D721Med (cell line): ENCODE measurements around the gene FAM219B.

Experiments
- DNase-seq: peaks from one replicate; pipeline ENCODE4 v3.0.0; 2011; ENCODE audit warnings: low spot score; ENCODE audit not compliant: insufficient read length
- FAIRE-seq: peaks from 2 replicates; lab custom pipeline; 2011; peaks lifted over from hg19 to GRCh38; lab: Jason Lieb, UNC
- TF ChIP-seq, protein P1 (sequence below): IDR thresholded peaks from 2 replicates; pipeline ENCODE4 v1.5.1; 2012; ENCODE audit warnings: mild to moderate bottlenecking, control low read depth; ENCODE audit not compliant: insufficient read depth; ENCODE audit errors: missing control alignments

Gene FAM219B

DNA sequence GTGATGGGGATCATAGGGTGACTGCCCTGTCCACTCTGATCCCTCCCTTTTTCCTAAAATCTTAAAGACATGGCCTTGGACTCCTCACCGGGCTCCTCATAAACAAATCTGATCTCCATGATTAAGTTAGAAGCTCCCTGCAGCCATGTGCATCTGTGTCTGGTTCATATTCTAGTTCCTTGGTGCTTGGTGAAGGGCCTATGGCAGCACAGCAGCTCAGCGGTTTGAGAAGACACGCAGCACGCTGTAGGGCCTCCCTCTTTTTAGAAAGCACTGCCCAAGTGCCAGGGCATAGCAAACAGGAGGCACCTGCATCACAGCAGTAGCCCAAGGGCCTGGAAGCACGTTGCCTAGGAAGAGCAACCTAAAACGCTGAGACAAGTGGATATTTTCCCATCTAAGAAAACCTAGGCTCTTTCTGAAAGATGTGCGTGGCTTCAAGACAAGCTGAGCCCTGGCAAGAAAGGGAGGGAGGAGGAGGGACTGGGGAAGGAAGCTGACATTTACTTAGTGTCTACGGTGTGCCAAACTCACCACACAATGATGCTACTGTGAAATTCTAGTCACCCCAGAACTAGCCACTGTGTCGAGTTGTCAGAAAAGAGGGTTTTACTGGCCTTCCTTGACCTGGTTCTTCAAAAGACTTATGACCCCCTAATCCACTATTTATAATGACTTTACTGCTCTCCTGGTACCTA lies 48.8 kb downstream of the FAM219B start:
- TF ChIP-seq, protein P1, sequence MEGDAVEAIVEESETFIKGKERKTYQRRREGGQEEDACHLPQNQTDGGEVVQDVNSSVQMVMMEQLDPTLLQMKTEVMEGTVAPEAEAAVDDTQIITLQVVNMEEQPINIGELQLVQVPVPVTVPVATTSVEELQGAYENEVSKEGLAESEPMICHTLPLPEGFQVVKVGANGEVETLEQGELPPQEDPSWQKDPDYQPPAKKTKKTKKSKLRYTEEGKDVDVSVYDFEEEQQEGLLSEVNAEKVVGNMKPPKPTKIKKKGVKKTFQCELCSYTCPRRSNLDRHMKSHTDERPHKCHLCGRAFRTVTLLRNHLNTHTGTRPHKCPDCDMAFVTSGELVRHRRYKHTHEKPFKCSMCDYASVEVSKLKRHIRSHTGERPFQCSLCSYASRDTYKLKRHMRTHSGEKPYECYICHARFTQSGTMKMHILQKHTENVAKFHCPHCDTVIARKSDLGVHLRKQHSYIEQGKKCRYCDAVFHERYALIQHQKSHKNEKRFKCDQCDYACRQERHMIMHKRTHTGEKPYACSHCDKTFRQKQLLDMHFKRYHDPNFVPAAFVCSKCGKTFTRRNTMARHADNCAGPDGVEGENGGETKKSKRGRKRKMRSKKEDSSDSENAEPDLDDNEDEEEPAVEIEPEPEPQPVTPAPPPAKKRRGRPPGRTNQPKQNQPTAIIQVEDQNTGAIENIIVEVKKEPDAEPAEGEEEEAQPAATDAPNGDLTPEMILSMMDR, result no peak
- DNase-seq (no peak), FAIRE-seq (no peak)

DNA sequence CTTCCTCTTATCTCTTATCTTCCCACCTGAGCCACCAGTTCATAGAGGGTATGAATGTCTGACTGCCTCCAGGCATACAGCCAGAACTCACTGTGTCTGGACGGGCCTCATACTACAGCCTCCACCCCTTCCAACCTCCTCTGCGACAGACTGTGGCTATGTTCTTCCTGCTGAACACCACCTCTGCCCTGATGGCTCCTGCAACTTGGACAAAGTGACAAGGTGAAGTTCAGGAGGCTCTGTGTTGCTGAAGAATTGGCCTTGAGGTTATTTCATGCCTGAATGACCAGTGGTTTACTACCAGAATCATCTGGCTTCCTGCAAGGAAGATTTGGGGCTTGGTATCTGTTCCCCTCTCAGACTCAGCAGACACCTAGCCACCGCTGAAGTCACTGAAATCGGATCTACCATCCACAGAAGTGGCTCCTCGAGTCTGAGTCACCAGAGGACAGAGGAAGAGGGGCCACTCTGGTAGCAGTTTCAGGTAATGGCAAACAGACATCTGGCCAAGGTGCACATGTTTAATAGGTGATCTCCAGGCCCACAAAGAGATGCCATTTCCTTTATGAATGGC lies 49.5 kb downstream of the FAM219B start:
- TF ChIP-seq, protein P1, result no peak
- FAIRE-seq (no peak), DNase-seq (no peak)

DNA sequence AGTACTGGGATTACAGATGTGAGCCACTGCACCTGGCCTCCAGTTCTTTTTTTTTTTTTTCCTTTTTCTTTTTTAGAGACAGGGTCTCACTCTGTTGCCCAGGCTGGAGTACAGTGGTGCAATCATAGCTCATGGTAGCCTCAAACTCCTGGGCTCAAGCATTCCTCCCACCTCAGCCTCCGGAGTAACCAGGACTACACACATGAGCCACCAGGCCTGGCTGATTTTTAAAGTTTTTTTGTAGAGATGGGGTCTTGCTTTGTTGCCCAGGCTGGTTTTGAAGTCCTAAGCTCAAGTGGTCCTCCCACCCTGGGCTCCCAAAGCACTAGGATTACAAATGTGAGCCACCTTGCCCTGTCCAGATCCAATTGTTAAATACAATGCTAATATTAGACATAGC lies 50.1 kb downstream of the FAM219B start:
- TF ChIP-seq, protein P1, result no peak
- no peak for FAIRE-seq
- DNase-seq, result no peak

DNA sequence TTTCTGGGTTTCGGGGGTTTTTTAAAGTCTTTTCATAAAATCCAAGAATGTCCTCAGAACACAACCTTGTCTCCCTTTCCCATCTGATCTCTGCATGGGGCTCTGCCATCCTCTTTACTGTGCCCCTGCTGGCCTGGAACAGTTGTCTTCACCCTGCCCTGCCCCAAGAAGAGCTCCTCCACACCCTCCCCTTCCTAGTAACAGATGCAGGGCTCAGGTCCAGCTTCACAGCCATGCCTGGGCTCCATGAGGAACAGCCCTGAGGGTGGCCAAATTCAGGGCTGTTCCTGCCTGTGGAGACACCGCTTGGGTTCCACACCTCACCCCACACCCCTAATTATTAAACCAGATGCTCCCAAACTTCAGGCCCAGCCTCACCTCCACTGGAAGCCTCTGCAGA lies 50.8 kb downstream of the FAM219B start:
- DNase-seq, result no peak
- no peak for FAIRE-seq
- TF ChIP-seq, protein P1, result no peak

DNA sequence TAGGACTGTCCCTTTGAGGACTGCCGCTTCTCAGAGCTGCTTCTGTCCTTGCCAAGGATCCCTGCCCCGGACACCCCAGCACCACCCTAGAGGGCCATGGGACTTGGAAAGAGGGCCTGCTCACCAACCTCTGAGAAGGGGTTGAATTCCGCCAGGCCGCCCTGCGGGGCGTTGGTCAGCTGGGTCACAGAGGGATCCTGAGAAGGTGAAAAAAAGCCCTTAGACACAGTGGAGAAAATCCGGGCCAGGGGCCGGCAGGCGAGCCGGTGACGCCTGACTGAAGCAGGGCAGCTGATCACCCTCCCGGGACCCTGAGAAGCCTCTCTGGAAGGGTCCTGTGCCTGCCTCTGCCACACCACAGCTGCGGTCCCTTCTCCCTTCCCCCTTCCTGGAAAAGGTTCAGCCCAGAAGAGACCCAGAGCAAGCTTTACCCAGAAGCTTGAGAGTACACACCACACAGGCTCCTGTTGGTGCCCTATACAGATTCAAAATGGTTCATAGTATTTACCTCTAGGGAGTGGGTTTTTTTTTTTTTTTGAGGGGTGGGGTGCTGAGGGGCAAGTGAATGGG lies 52.1 kb downstream of the FAM219B start:
- DNase-seq (no peak), FAIRE-seq (no peak)
- TF ChIP-seq, protein P1, result no peak

DNA sequence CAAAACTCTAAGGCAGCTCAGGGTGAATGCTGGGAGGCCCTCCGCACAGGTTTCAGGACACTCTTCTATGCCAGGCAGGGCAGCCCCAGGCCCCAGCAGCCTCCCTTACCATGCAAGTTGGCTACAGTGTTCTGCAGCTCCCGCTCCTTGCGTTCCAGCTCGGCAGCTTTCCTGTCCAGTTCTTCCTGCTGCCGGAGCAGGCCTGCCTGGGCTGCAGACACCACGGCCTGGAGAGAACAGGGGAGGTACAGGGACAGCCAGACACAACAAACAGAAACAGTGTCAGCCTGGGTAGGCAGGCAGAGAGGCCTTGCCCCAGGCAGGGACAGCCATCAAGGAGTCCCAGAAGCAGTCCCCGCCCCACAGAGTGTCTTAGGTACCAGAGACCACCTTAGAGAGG lies 54.7 kb downstream of the FAM219B start:
- TF ChIP-seq, protein P1, result no peak
- FAIRE-seq (no peak), DNase-seq (no peak)

DNA sequence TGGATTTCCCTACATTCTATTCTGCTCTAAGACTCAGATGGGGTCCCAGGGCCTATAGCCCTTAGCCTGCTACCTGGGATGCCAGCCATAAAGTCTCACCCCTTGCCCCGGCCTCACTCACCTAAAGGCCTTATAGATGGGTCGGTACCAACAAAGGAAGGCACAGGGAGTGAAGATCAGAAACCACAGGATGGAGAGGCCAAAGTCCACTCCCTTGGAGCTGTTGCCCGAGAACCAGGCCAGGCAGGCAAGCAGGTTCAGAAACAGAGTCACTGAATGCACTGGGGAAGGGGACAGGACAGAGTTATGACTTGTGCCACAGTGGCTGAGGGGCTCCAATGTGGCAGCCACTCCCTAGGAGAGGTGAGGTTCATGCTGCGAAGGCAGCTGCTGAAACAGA lies 56.3 kb downstream of the FAM219B start:
- FAIRE-seq, result no peak
- TF ChIP-seq, protein P1, result no peak

More for the DNA sequence above, 56.3 kb downstream of the FAM219B start:
- no peak for DNase-seq
